Measurements from ENCODE around the gene VSTM2L.

DNA sequence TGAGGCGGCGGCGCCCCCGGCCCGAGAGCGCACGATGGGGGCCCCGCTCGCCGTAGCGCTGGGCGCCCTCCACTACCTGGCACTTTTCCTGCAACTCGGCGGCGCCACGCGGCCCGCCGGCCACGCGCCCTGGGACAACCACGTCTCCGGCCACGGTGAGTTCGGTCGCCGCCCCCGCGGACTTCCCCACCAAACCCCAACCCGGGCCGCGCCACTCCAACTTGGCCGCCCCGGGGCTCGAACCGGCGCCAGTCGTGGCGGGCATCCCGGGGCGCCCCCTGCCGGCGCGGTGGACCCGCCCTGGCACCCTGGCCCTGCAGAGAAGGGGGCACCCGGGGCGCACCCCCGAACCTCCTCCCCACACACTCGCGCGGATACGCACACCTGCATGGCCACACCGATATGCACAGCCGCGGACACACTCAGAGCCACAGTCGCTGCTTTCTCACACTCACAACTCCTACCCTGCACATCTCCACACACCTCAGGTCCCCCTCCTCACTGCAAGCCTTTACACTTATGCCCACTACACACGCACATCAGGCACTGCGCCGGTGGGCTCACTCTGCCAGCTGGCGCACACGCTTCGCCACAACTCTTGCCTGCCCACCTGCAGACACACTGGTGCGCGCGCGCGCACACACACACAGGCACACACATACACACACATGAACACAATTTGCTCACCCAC is 535 bp downstream of the VSTM2L start:
- TF ChIP-seq POLR2A (IDR thresholded peaks at IDR 0.05; ENCODE audit: low read depth, low read length) (no peak), POLR2AphosphoS5 (IDR thresholded peaks at IDR 0.05; ENCODE audit: low read depth, low read length) (no peak)

Measured in GM12892 (cell line).